Caki2 (cell line): ENCODE data around the gene IL1RAP. TPM values are rescaled to one million over a fixed set of nuclear protein-coding genes. Genes with fewer than 3 reads are reported as not detected.
"Not testable (repeated sequence)": the region's sequence is repeated elsewhere in the genome, so short reads cannot be mapped to it uniquely, and the experiment has no call there.

Experiments used
- DNase-seq: peaks from one replicate; pipeline ENCODE4 v3.0.0-alpha.2; 2015; ENCODE audit warnings: low read depth
- in situ Hi-C: cut with HindIII; loops from 2 replicates; pipeline ENCODE4 v1.10.0; 2016; ENCODE audit warnings: low sequenced_read_pairs, low pct_unique_long_range_greater_than_20kb, mixed read lengths
- total RNA-seq: library from RNA; depleted of rRNA; stranded (reverse); fragments of >200 nt; shearing (Covaris generic); gene quantifications from 2 replicates; pipeline ENCODE4 v1.2.3, GENCODE V29; 2014; ENCODE audit warnings: low replicate concordance; rRNA removed

The IL1RAP gene, protein sequence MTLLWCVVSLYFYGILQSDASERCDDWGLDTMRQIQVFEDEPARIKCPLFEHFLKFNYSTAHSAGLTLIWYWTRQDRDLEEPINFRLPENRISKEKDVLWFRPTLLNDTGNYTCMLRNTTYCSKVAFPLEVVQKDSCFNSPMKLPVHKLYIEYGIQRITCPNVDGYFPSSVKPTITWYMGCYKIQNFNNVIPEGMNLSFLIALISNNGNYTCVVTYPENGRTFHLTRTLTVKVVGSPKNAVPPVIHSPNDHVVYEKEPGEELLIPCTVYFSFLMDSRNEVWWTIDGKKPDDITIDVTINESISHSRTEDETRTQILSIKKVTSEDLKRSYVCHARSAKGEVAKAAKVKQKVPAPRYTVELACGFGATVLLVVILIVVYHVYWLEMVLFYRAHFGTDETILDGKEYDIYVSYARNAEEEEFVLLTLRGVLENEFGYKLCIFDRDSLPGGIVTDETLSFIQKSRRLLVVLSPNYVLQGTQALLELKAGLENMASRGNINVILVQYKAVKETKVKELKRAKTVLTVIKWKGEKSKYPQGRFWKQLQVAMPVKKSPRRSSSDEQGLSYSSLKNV
- total RNA-seq: 2.2 and 9.5 TPM in 2 replicates

DNA sequence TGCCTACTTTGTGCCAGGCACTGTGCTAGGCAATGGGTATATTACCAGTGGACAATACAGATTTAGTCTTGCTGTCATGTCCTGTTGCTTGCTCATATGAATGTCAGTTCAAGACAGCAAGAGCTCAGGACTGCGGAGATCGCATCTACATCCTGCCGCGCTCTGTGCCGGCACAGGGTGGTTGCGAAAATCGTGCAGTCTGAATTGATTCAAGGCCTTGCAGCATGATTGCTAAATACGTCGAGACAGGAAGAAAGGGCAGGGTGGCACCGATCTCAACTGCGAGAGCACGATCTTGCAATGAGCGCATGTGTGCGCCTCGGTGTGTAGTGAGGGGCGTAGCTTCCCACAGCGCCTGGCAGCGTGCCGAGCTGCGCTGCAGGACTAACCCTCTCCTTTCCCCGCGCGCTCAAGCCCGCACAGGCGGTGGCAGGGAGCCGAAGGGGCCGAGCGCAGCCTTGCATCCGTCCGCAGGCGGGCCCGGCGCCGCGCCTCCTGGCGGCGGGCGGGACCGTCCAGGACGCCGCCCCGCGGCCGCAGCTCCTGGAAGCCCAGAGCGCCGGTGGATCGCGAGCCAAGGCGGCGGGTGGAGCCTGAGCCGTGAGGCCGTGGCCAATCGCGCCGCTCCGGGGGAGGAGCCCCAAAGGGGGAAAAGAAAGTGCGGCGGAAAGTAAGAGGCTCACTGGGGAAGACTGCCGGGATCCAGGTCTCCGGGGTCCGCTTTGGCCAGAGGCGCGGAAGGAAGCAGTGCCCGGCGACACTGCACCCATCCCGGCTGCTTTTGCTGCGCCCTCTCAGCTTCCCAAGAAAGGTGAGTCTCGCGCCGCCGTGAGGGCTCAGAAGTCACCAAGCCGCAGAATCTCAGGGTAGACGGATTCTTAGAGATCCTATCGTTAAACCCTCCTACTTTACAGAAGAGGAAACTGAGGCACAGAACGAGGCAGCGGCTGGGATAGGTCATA lies at the start of gene IL1RAP:
IL1RAP (plus strand) TSS at position 677 of the 962 bp plus-strand sequence. CDS start 50,205 bp downstream, outside the sequence.
- peak; percentile 94 for DNase-seq
- in situ Hi-C loops: no loop called here

DNA sequence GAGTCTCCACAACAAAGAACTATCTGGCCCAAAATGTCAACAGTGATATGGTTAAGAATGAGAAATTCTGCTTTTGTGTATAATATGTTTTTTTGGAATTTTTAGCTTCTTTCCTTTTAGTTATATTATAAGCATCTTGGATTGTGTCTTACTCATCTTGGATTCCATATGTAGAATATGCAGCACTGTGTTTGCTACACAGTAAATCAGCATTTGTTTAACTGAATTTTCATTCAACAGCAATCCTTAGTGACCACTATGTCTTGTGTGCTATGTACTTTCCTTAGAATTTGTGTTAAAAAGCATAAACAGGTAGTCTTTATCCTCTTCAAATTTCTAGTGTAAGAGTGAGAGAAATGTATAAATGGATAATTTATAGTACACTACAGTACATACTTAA lies 46.0 kb upstream of the IL1RAP start:
- no peak for DNase-seq
- in situ Hi-C loops: no loop called here

DNA sequence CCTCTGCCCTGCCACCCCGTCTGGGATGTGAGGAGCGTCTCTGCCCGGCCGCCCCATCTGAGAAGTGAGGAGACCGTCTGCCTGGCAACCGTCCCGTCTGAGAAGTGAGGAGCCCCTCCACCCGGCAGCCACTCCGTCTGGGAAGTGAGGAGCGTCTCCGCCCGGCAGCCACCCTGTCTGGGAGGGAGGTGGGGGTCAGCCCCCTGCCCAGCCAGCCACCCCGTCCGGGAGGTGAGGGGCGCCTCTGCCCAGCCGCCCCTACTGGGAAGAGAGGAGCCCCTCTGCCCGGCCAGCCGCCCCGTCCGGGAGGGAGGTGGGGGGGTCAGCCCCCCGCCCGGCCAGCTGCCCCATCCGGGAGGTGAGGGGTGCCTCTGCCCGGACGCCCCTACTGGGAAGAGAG lies 40.6 kb upstream of the IL1RAP start:
- DNase-seq, in situ Hi-C loops: not testable (repeated sequence)

DNA sequence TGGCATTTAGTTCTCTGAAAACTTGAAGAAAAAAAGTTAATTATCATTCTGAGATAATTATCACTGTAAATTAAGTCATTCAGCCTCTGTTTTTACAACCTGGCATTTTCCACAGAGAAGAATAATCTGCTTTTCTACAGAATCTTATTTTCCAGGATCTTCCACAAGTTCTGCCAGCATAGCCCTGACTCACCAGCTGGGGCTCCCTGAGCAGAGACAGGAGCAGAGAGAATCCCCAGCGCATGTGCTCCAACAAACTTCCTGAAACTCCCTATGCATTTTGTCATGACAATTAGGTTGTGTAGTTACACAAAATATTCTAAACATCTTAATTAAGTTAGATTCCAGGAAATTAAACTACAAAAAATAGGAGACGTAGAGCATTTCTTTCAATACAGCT lies 32.1 kb upstream of the IL1RAP start:
- no peak for DNase-seq
- in situ Hi-C loops: no loop called here

DNA sequence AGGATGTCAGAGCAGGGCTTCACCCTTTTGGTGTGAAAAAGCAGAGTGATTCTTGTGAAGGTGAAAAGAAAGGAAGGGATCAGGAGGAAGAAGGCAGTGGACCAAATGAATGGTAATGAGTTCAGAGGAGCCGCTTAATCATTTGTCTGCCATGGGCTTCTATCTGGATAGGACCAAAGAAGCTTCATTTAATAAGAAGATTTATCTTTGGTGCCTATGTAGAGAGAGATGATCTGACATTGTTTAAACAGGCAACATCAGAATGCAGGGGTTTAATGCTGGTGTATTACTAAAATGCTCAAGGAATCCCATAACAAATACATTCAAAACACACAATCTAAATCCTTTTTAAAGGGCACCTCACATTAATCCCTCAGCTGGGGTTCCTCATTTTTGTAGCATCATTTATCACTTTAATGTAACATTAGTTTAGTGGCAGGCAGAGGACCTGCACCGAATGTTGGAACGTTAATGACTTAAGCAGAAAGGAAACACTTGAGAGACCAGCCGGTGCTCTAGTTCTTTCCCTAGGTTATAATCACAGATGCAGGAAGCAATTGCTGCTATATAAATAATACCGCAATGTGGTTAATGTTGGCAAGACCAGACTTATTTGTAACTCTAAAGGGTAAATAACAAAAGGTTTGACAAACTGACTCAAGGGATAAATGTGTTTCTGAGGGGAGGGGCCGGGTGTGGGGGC lies 27.9 kb upstream of the IL1RAP start:
- in situ Hi-C loops: no loop called here
- no peak for DNase-seq

DNA sequence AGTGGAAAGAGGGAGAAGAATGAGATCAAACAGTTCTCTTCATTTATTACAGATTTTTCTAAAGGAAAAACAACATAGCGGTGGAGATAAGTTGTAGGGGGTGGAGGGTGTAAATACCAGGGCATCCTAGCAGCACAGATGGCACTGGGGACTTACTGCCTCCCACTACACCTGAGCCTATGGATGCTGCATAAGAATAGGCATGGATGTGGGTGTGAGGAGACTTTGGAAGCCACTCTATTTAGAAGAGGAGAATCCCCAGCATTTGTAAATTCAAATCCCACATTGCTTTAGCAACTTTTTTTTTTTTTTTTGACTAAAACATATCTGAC lies 27.4 kb upstream of the IL1RAP start:
- in situ Hi-C loops: no loop called here
- no peak for DNase-seq

DNA sequence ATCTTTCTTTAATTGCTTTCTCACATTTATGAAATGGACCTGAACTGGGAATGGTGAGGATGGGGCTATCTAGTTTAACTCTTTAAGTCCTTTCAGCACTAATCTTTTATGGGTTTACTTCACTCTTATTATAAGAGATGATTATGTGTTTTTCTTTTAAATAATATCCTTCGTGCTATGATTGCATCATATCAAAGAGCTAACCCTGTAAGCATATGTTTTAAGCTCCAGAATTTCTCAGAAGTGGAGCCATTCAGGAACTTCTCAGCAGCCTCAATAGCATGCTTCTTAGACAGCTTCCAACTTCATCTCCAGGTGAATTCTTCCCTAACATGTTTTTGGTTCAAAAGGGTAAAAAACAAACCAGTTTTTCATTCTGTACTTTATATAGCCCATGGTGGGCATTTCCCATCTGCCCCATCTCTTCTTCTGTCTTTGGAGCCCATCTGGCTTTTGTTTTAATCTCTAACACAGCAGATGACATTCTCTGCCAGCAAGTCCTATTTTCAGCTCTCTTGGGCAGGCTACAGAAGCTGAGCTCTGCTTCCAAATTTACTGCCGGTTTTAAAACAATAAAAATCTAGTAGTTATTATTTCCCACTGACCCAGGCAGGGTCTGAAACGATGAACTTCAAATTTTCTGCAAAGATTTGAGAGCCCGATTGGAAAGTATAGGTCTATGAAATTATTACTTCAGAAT lies 26.8 kb upstream of the IL1RAP start:
- no peak for DNase-seq
- in situ Hi-C loops: no loop called here

DNA sequence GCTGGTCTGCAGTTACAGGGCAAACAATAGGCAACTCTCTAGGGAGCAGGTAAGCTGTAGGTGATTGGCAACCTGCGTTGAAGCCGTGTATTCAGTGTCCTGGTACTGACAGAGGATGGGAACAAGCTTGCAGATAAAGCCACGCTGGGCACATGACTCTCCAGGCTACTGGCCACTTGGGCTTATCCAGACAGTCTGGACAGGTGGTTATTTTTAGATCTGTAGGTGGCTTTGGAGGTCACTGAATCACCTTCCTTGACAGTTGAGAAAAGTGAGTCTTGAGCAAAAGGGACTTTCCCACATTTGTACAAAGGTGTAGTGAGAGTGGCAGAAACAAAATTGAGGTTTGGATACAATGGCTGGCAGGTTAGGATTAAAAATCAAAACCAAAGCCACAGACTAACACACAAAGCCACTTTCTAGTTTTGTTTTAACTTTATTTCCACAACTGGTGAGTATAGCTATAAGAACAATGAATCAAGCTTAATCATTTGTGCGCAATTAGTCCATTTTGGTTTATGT lies 22.3 kb upstream of the IL1RAP start:
- in situ Hi-C loops: no loop called here
- DNase-seq: peak; percentile 33

DNA sequence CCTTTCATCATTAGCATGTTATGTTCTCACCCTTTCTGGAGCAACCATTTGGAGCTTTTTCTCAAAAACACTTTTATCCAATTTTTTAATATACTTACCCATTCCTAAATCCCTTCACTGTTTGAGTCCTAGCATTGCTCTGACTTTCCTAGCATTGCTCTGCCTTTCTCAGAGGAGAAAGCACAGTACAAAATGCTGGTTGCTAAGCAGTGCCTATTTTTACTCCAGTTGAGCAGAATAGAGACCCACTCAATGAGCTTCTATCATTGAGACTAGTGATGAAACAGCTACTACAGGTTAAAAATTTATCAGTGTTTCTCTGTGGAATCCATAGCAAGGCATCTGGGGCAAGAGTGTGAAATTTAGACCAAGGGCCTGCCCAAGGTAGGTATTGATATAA lies 21.8 kb upstream of the IL1RAP start:
- in situ Hi-C loops: no loop called here
- DNase-seq: no peak

DNA sequence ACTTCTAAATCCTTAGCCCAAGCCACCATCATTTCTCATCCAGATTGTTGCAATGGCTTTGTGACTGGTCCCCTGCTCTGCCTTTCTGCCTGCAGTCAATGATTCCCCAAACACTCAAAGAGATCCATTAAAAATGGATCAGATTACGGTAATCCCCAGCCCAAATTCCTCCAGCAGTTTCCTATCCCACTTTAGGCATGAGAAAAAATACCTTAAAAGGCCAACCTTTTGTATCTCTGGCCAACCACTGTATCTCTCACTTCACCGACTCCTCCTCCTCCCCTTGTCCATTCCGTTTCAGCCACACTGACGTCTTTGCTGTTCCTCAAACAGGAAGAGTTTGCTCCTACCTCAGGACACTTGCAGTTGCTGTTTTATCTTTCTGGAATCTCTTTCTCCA lies 20.9 kb upstream of the IL1RAP start:
- in situ Hi-C loops: no loop called here
- no peak for DNase-seq

DNA sequence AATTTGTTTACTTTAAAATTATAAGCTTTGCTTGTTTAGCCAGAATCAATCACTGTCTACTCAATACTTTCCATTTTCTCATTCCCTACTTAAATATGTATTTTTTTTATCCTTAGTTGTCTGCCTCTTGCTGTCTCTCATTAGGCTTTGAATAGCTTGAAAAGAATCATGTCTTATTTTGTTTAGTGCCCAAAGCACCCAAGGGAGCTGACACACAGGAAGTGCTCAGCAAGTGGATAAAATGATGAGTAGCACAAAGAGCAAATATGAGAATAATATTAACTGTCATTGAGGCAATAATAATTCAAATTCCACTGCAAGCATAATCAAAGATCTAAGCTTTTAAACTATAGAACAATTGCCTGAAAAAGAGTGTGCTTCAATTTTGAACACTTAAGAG lies 19.0 kb upstream of the IL1RAP start:
- in situ Hi-C loops: no loop called here
- no peak for DNase-seq

DNA sequence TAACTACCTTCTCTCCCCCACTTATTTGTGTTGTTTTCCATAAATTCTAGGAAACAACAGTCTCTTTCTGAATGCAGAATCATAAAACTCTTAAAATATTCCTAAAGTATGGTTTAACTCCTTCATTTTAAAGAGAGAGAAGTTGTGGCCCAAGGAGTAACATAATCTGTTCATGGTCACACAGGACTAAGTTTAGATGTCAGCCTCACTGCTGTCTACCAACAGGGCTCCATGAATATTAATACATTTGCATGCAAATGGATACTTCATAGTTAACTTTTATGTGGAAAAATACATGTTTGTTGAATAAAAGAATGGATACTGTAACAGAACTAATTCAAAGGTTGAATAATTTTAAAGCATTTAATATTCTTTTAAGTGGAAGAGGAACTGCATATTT lies 18.5 kb upstream of the IL1RAP start:
- in situ Hi-C loops: no loop called here
- no peak for DNase-seq

DNA sequence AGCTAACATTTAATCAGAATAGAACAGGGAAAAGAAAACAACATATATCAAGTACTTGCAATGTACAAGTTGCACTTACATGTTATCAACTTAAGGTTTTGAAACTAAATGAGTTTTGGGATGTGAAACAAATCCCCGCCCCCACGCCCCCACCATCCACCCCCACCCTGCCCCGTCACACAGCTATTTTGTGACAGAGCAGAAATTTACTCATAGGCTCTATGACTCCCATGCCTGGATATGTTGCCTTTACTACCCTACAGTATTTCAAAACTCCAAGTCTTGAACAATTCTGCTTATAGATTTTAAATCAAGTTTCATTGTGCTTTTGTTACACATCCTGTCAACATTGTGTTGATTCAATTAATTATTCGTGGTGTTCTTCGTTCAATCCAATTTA lies 18.1 kb upstream of the IL1RAP start:
- in situ Hi-C loops: no loop called here

DNA sequence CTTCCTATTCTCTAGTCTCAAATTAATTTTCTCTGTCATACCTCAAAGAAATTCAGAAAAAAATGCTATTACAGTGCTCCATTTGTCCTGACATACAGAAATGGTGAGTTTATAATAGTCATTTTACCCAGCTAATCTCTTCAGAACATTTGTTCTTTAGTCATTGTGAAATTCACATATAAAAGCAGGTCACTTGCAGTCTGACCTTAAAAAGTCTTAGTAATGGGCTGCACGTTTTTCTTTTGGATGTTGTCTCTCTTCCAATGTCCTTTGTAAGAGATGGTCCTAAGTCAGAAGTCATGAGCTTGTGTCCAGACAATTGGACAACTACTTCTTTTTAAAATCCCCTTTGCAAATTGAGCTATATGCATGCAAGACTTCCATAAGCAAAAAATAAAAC lies 17.0 kb upstream of the IL1RAP start:
- in situ Hi-C loops: no loop called here
- DNase-seq: no peak

More for the DNA sequence above, 18.1 kb upstream of the IL1RAP start:
- DNase-seq: no peak

DNA sequence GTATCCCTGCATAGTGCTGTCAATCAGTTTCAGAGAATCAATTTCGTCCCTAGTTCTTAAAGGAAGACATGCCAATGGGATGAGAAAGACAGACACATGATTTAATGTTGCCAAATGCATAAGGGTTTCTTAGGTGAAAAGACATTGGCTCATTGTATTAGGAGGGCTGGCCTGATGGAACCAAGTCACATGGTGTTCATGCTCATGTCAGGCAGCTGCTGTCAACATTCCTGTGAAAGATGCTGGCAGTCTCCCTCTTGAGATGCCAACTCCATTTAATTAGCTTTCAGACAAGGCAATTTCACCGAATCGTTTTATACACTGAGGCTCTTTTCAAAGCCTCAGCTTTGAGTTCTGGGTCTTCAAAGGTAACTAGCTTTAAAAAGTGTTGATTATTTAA lies 16.1 kb upstream of the IL1RAP start:
- in situ Hi-C loops: no loop called here
- DNase-seq: no peak

DNA sequence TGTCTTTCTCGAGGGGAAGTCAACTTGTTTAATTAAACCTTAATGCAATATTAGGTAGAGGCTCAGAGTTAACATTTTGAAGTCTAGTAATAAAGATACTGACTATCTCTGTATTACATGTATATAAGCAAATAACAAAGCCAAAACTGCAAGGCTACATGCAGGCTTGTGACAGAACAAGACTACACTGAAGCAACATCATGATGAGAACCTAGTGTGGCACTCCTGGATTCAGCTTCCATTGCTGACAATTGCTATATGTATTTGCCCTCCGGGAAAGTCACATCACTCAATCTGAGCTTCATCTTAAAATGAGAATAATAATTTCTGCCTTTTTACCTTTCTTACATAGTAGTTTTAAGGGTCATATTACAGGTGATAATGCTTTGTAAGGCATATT lies 15.6 kb upstream of the IL1RAP start:
- no peak for DNase-seq

DNA sequence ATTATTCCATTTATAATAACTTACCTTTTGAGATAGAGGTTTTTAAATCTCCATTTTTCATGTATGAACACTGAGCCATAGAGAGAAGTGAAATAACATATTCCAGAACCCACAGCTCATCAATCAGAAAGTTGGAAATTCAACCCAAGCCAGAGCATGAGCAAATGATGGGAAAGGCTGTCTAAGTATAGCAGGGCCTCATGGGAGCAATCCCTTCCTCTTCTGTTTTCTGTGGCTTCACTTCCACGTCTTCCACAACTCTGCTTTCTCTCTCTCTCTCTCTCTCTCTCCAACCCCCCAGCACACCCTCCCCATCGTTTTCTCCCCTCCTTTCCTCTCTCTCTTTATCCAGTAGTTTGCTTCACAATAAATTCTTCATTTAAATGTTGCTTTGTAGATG lies 14.8 kb upstream of the IL1RAP start:
- in situ Hi-C loops: no loop called here

More for the DNA sequence above, 15.6 kb upstream of the IL1RAP start:
- in situ Hi-C loops: no loop called here

DNA sequence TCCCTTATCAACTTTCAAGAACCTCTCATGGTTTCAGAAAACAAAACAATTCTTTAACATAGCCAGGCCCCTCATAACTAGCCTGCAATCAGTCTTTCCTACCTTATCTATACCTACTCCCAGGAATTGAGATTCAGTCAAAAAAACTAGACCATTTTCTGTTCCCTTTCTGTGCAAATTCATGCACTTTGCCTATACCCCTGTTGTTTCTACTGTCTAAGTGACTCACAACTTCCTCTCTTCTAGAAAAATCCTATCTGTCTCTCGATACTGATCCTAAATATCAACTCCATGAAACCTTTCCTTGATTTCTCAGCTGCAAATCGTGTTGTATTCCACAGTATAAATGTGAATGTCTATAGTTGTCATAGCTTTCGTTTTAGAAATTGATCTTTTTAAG lies 10.9 kb upstream of the IL1RAP start:
- DNase-seq: no peak
- in situ Hi-C loops: no loop called here

More for the DNA sequence above, 14.8 kb upstream of the IL1RAP start:
- DNase-seq: no peak
